Measurements from ENCODE around the gene CPNE4. TPM values are rescaled to one million over a fixed set of nuclear protein-coding genes. Genes with fewer than 3 reads are reported as not detected.
A peak's percentile ranks its signal among the peaks of the same experiment; 100 is the strongest.

The CPNE4 gene
- total RNA-seq, 1 experiment from 2014 or later = not detected

- no peaks in the 10 kb centered on the region for H3K9me3 ChIP-seq (ENCODE audit: low read length)
- H3K79me2 ChIP-seq (ENCODE audit: low read length) = no peaks in the 10 kb centered on the region
- H3K36me3 ChIP-seq (ENCODE audit: insufficient read depth, low read length) = no peaks in the 10 kb centered on the region
- peak overlapping the region; percentile 82 for H3K27ac ChIP-seq (ENCODE audit: low read length)
- H3K4me1 ChIP-seq (ENCODE audit: low read length) = peaks cover 37% of the 10 kb centered on the region
- peak overlapping the region; percentile 29; the same call in 1 of the 2 replicates for H3K9ac ChIP-seq (ENCODE audit: low read length)
- no peaks in the 10 kb centered on the region for H3K27me3 ChIP-seq (ENCODE audit: low read length)
- peak overlapping the region; percentile 79 for H3K4me2 ChIP-seq (ENCODE audit: low read depth, low read length, poor library complexity, severe bottlenecking)
- peak overlapping the region; percentile 49 for H3K4me3 ChIP-seq (ENCODE audit: low read length)
- DNase-seq = peak; percentile 71
- H4K20me1 ChIP-seq (ENCODE audit: insufficient read depth, low read depth, low read length) = no peaks in the 10 kb centered on the region
- H2AFZ ChIP-seq (ENCODE audit: low read length) = 0 out of 2 replicates have a peak overlapping the region, but pooled peaks have one; percentile 11
- no peaks in the 10 kb centered on the region for H3K9me2 ChIP-seq (replicated peaks; ENCODE audit: insufficient read depth, low read length)
Measured at GRCh38 chr3:131796111-131796510, 238.7 kb downstream of the CPNE4 start.

GRCh38 chr3:131795390-131796090, 239.3 kb downstream of the CPNE4 start:
- peak overlapping the region; percentile 29 for H3K9ac ChIP-seq (ENCODE audit: low read length)
- H3K4me2 ChIP-seq (ENCODE audit: low read depth, low read length, poor library complexity, severe bottlenecking) = peak overlapping the region; percentile 79
- H3K27ac ChIP-seq (ENCODE audit: low read length) = peak overlapping the region; percentile 82
- H3K9me2 ChIP-seq (replicated peaks; ENCODE audit: insufficient read depth, low read length) = no peaks in the 10 kb centered on the region
- peaks cover 37% of the 10 kb centered on the region for H3K4me1 ChIP-seq (ENCODE audit: low read length)
- H3K4me3 ChIP-seq (ENCODE audit: low read length) = peak overlapping the region; percentile 49
- no peaks in the 10 kb centered on the region for H3K27me3 ChIP-seq (ENCODE audit: low read length)
- no peaks in the 10 kb centered on the region for H3K36me3 ChIP-seq (ENCODE audit: insufficient read depth, low read length)
- no peaks in the 10 kb centered on the region for H3K9me3 ChIP-seq (ENCODE audit: low read length)
- no peaks in the 10 kb centered on the region for H4K20me1 ChIP-seq (ENCODE audit: insufficient read depth, low read depth, low read length)
- no peaks in the 10 kb centered on the region for H3K79me2 ChIP-seq (ENCODE audit: low read length)
- peak; percentile 59 for DNase-seq
- 0 out of 2 replicates have a peak overlapping the region, but pooled peaks have one; percentile 11 for H2AFZ ChIP-seq (ENCODE audit: low read length)

DNA sequence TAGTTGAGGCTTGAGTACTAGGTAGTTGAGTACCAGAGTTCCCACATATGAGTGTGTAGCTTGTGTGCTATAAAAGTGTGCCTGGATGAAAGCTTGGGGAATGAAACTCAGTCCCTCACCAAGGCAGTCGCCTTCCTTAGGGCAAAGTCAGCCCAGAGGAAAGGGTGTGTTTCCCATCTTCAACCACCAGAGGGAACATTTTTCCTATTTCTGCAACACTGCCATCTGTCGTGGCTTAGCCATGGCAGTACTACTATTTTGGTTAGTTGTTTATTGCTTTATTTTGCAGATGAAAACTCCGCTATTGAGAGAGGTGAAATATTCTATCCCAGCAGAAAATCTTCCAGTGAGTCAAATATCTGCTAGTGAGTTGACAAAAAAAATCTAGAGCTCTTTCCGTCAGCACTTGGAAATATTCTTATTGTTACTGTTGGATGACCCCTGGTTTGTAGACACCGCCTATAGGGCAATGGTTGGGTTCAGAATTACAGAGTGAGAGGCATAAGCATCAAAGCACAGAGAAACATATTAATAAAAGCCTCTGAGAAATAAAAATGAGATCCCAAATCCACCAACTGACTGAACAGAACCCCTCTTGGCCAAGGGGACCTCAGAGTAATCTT, 239.9 kb downstream of the CPNE4 start:
- Histone ChIP-seq H3K79me2 (ENCODE audit: low read length) (no peaks in the 10 kb centered on the region), H3K9me3 (ENCODE audit: low read length) (no peaks in the 10 kb centered on the region), H3K4me2 (ENCODE audit: low read depth, low read length, poor library complexity, severe bottlenecking) (peak overlapping the region; percentile 79), H3K36me3 (ENCODE audit: insufficient read depth, low read length) (no peaks in the 10 kb centered on the region), H3K4me3 (ENCODE audit: low read length) (peak overlapping the region; percentile 49; the same call in 1 of the 2 replicates), H3K9ac (ENCODE audit: low read length) (no peak overlapping the region; the same call in 1 of the 2 replicates), H3K4me1 (ENCODE audit: low read length) (peaks cover 37% of the 10 kb centered on the region), H3K9me2 (replicated peaks; ENCODE audit: insufficient read depth, low read length) (no peaks in the 10 kb centered on the region), H3K27ac (ENCODE audit: low read length) (peak overlapping the region; percentile 82), H2AFZ (ENCODE audit: low read length) (no peak overlapping the region), H3K27me3 (ENCODE audit: low read length) (no peaks in the 10 kb centered on the region), H4K20me1 (ENCODE audit: insufficient read depth, low read depth, low read length) (no peaks in the 10 kb centered on the region)
- peak; percentile 88 for DNase-seq

DNA sequence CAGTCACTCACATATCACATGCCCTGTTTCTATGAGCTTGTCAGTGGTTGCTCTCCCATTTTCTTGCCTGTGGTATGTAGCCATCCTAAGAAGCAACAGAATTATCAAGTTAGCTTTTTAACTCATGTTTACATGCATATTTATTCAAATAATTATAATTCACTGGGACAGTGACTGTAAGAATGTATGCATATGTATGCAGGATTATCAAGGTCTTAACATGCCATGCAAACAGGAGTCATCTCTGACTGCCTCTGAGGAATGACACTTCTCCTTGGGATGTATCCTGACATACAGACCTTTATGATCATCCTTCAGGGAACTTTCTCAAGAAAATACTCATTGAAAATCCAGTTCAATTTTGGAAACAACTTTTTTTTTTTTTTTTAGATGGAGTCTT, 240.9 kb downstream of the CPNE4 start:
- H2AFZ ChIP-seq (ENCODE audit: low read length) = no peak overlapping the region
- DNase-seq = no peak
- H3K27ac ChIP-seq (ENCODE audit: low read length) = no peak overlapping the region
- H3K9me3 ChIP-seq (ENCODE audit: low read length) = no peaks in the 10 kb centered on the region
- no peaks in the 10 kb centered on the region for H3K27me3 ChIP-seq (ENCODE audit: low read length)
- H3K4me2 ChIP-seq (ENCODE audit: low read depth, low read length, poor library complexity, severe bottlenecking) = no peak overlapping the region
- H4K20me1 ChIP-seq (ENCODE audit: insufficient read depth, low read depth, low read length) = no peaks in the 10 kb centered on the region
- H3K4me1 ChIP-seq (ENCODE audit: low read length) = peaks cover 37% of the 10 kb centered on the region
- H3K36me3 ChIP-seq (ENCODE audit: insufficient read depth, low read length) = no peaks in the 10 kb centered on the region
- H3K79me2 ChIP-seq (ENCODE audit: low read length) = no peaks in the 10 kb centered on the region
- no peak overlapping the region for H3K9ac ChIP-seq (ENCODE audit: low read length)
- no peak overlapping the region for H3K4me3 ChIP-seq (ENCODE audit: low read length)
- no peaks in the 10 kb centered on the region for H3K9me2 ChIP-seq (replicated peaks; ENCODE audit: insufficient read depth, low read length)

GRCh38 chr3:131789188-131789587, 245.6 kb downstream of the CPNE4 start:
- no peak for DNase-seq
- no peak overlapping the region for H3K27ac ChIP-seq (ENCODE audit: low read length)
- H3K36me3 ChIP-seq (ENCODE audit: insufficient read depth, low read length) = no peaks in the 10 kb centered on the region
- no peak overlapping the region for H2AFZ ChIP-seq (ENCODE audit: low read length)
- no peak overlapping the region for H3K4me2 ChIP-seq (ENCODE audit: low read depth, low read length, poor library complexity, severe bottlenecking)
- no peaks in the 10 kb centered on the region for H3K9me2 ChIP-seq (replicated peaks; ENCODE audit: insufficient read depth, low read length)
- H3K4me3 ChIP-seq (ENCODE audit: low read length) = no peak overlapping the region
- H3K27me3 ChIP-seq (ENCODE audit: low read length) = no peaks in the 10 kb centered on the region
- H3K79me2 ChIP-seq (ENCODE audit: low read length) = no peaks in the 10 kb centered on the region
- H3K4me1 ChIP-seq (ENCODE audit: low read length) = no peaks in the 10 kb centered on the region
- H3K9ac ChIP-seq (ENCODE audit: low read length) = no peak overlapping the region
- no peaks in the 10 kb centered on the region for H4K20me1 ChIP-seq (ENCODE audit: insufficient read depth, low read depth, low read length)
- no peaks in the 10 kb centered on the region for H3K9me3 ChIP-seq (ENCODE audit: low read length)

GRCh38 chr3:131786386-131786785, 248.4 kb downstream of the CPNE4 start:
- no peaks in the 10 kb centered on the region for H4K20me1 ChIP-seq (ENCODE audit: insufficient read depth, low read depth, low read length)

DNA sequence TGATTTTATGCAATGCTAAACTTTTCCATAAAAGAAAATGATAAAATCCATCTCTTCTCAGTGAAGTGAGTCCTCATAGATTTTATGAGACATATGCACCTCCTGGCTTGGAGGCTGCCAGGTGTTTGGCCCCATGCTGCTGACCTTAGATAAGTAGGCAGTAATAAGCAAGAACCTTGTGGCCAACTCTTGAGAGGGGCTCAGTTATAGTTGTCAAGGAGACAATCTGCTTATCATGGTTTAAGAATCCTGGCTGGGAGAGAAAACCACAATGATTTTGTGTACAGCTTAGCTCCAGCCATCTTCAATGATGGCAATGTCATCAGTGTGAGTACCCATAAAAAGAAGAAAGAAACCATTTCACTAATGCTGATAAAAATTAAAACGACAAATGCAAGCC, 252.1 kb downstream of the CPNE4 start:
- no peaks in the 10 kb centered on the region for H4K20me1 ChIP-seq (ENCODE audit: insufficient read depth, low read depth, low read length)
- H3K4me2 ChIP-seq (ENCODE audit: low read depth, low read length, poor library complexity, severe bottlenecking) = no peak overlapping the region
- H3K79me2 ChIP-seq (ENCODE audit: low read length) = no peaks in the 10 kb centered on the region
- no peak for DNase-seq
- H3K4me3 ChIP-seq (ENCODE audit: low read length) = no peak overlapping the region
- no peak overlapping the region for H3K9ac ChIP-seq (ENCODE audit: low read length)
- no peaks in the 10 kb centered on the region for H3K9me2 ChIP-seq (replicated peaks; ENCODE audit: insufficient read depth, low read length)
- no peaks in the 10 kb centered on the region for H3K36me3 ChIP-seq (ENCODE audit: insufficient read depth, low read length)
- H2AFZ ChIP-seq (ENCODE audit: low read length) = no peak overlapping the region
- no peaks in the 10 kb centered on the region for H3K9me3 ChIP-seq (ENCODE audit: low read length)
- H3K27me3 ChIP-seq (ENCODE audit: low read length) = no peaks in the 10 kb centered on the region
- H3K27ac ChIP-seq (ENCODE audit: low read length) = no peak overlapping the region
- no peaks in the 10 kb centered on the region for H3K4me1 ChIP-seq (ENCODE audit: low read length)

More at GRCh38 chr3:131786386-131786785, 248.4 kb downstream of the CPNE4 start:
- Histone ChIP-seq H3K79me2 (ENCODE audit: low read length) (no peaks in the 10 kb centered on the region), H3K9me3 (ENCODE audit: low read length) (no peaks in the 10 kb centered on the region), H3K36me3 (ENCODE audit: insufficient read depth, low read length) (no peaks in the 10 kb centered on the region), H3K27me3 (ENCODE audit: low read length) (no peaks in the 10 kb centered on the region), H3K9ac (ENCODE audit: low read length) (no peak overlapping the region), H3K27ac (ENCODE audit: low read length) (no peak overlapping the region), H3K4me3 (ENCODE audit: low read length) (no peak overlapping the region), H3K9me2 (replicated peaks; ENCODE audit: insufficient read depth, low read length) (no peaks in the 10 kb centered on the region), H2AFZ (ENCODE audit: low read length) (no peak overlapping the region), H3K4me1 (ENCODE audit: low read length) (no peaks in the 10 kb centered on the region), H3K4me2 (ENCODE audit: low read depth, low read length, poor library complexity, severe bottlenecking) (no peak overlapping the region)
- DNase-seq = no peak

GRCh38 chr3:131778526-131778925, 256.3 kb downstream of the CPNE4 start:
- H3K79me2 ChIP-seq (ENCODE audit: low read length) = no peaks in the 10 kb centered on the region
- H3K27me3 ChIP-seq (ENCODE audit: low read length) = no peaks in the 10 kb centered on the region
- H3K36me3 ChIP-seq (ENCODE audit: insufficient read depth, low read length) = no peaks in the 10 kb centered on the region
- H3K9me3 ChIP-seq (ENCODE audit: low read length) = no peaks in the 10 kb centered on the region
- H3K9ac ChIP-seq (ENCODE audit: low read length) = no peak overlapping the region
- no peak overlapping the region for H3K4me2 ChIP-seq (ENCODE audit: low read depth, low read length, poor library complexity, severe bottlenecking)
- H3K9me2 ChIP-seq (replicated peaks; ENCODE audit: insufficient read depth, low read length) = no peaks in the 10 kb centered on the region
- H4K20me1 ChIP-seq (ENCODE audit: insufficient read depth, low read depth, low read length) = no peaks in the 10 kb centered on the region
- H3K4me1 ChIP-seq (ENCODE audit: low read length) = no peaks in the 10 kb centered on the region
- H3K27ac ChIP-seq (ENCODE audit: low read length) = no peak overlapping the region
- H2AFZ ChIP-seq (ENCODE audit: low read length) = no peak overlapping the region
- no peak overlapping the region for H3K4me3 ChIP-seq (ENCODE audit: low read length)
- no peak for DNase-seq
